Measurements from ENCODE around the gene ADD3. TPM values are rescaled to one million over a fixed set of nuclear protein-coding genes. Genes with fewer than 3 reads are reported as not detected.

Gene ADD3
- total and polyA plus RNA-seq, 4 donors: 15.4 to 55.9 (median 22.8) TPM

DNA sequence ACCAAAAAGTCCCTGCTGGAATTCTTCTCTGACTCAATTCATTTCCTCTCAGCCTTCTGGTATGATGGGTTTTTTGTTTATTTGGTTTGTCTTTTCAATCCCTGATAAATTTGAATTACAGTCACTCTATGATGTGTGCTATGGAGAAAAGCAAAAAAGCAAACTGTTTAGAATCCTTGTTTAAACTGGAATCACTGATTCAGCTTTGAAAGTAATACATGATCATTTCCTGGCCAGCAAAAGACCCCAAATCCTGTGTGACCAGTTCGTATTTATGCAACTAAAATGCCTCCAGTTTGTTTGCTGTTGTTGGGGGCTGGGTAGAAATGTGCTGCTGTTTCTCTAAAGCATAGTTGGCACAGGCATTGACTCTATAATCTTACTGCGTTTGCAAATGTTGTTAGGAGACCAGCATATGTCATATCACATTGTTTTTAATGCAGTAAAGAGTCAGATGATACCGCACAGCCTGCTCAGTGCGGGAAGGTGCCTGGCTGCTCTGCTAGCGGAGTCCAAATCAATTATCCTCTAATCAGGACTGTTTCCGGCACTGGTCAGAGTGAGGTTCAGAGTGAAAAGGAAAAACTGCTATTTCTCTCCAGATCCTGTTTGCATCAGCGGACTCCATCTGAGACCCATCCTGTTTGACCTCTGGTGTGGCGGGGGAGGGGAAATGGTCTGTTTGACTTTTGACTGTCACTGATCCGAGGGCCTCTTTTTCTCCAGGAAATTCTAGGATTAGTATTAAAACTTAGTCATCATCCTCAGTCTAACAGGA, 40.6 kb upstream of the ADD3 start:
- no peak for DNase-seq (ENCODE audit: low spot score)
- peaks cover 0 to 2% (median 0%) of the 10 kb centered on the region in 4 donors for H3K27me3 ChIP-seq (ENCODE audit: control insufficient read depth in 4 of 4, insufficient read depth in 4 of 4, low read length in 3 of 4)
- no peaks in the 10 kb centered on the region for H3K36me3 ChIP-seq (ENCODE audit: control insufficient read depth in 4 of 4, insufficient read depth in 3 of 4, low read depth in 1 of 4, low read length in 3 of 4)
- WGBS: 48% methylated on average over 9 of the region's 9 CpGs
- H3K9ac ChIP-seq (ENCODE audit: low read depth in 1 of 2, low read length in 2 of 2): no peak overlapping the region
- H3K27ac ChIP-seq (ENCODE audit: low read depth in 1 of 2, low read length in 2 of 2): peak overlapping the region; percentile 5 to 54
- H3K9me3 ChIP-seq (ENCODE audit: control insufficient read depth in 4 of 4, low read length in 3 of 4): no peaks in the 10 kb centered on the region
- H3K4me3 ChIP-seq (ENCODE audit: low read depth in 1 of 3, low read length in 3 of 3): no peak overlapping the region
- no peak for TF ChIP-seq JUND (IDR thresholded peaks at IDR 0.05)
- peak; percentile 30 for TF ChIP-seq SP1 (IDR thresholded peaks at IDR 0.05)
- TF ChIP-seq NR2F2 (IDR thresholded peaks at IDR 0.05): peak; percentile 88
- no peak for TF ChIP-seq FOXA1 (IDR thresholded peaks at IDR 0.05)
- no peak for TF ChIP-seq GABPA (IDR thresholded peaks at IDR 0.05 in 1 of 2, conservative IDR thresholded peaks at IDR 0.05 in 1 of 2)
- TF ChIP-seq, protein P1, sequence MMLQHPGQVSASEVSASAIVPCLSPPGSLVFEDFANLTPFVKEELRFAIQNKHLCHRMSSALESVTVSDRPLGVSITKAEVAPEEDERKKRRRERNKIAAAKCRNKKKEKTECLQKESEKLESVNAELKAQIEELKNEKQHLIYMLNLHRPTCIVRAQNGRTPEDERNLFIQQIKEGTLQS (IDR thresholded peaks at IDR 0.05): no peak
- no peak for TF ChIP-seq YY1 (IDR thresholded peaks at IDR 0.05)
- TF ChIP-seq RXRA (IDR thresholded peaks at IDR 0.05): peak; percentile 17 to 27
- TF ChIP-seq HNF4A (conservative IDR thresholded peaks at IDR 0.05): peak in 1 of 2 donors; percentile 16
- TF ChIP-seq, protein P2, sequence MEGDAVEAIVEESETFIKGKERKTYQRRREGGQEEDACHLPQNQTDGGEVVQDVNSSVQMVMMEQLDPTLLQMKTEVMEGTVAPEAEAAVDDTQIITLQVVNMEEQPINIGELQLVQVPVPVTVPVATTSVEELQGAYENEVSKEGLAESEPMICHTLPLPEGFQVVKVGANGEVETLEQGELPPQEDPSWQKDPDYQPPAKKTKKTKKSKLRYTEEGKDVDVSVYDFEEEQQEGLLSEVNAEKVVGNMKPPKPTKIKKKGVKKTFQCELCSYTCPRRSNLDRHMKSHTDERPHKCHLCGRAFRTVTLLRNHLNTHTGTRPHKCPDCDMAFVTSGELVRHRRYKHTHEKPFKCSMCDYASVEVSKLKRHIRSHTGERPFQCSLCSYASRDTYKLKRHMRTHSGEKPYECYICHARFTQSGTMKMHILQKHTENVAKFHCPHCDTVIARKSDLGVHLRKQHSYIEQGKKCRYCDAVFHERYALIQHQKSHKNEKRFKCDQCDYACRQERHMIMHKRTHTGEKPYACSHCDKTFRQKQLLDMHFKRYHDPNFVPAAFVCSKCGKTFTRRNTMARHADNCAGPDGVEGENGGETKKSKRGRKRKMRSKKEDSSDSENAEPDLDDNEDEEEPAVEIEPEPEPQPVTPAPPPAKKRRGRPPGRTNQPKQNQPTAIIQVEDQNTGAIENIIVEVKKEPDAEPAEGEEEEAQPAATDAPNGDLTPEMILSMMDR (IDR thresholded peaks at IDR 0.05; ENCODE audit: low read depth, low read length, missing input control): no peak
- peaks cover 0 to 19% (median 14%) of the 10 kb centered on the region in 4 donors for H3K4me1 ChIP-seq (ENCODE audit: control insufficient read depth in 4 of 4, insufficient read depth in 4 of 4, low read length in 3 of 4)

DNA sequence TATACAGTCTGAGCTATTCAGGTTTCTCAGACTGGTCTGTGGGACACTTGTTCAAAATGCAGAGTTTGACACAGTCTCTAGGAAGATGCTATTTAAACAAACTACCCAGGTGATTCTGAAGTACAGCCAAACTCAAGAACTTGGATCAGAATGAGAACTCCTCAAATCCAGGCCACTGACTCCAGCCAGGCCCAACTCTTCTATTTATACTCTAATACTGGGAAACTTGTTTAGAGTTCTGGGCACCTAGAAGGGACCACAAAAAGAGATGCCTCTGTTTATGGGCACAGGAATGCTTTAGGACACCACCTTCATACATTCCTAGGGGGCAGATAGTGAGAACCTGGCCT, 40.1 kb upstream of the ADD3 start:
- Histone ChIP-seq H3K4me3 (ENCODE audit: low read depth in 1 of 3, low read length in 3 of 3) (no peak overlapping the region), H3K36me3 (ENCODE audit: control insufficient read depth in 4 of 4, insufficient read depth in 3 of 4, low read depth in 1 of 4, low read length in 3 of 4) (no peaks in the 10 kb centered on the region), H3K4me1 (ENCODE audit: control insufficient read depth in 4 of 4, insufficient read depth in 4 of 4, low read length in 3 of 4) (peaks cover 0 to 24% (median 17%) of the 10 kb centered on the region in 4 donors), H3K9me3 (ENCODE audit: control insufficient read depth in 4 of 4, low read length in 3 of 4) (no peaks in the 10 kb centered on the region), H3K9ac (ENCODE audit: low read depth in 1 of 2, low read length in 2 of 2) (no peak overlapping the region), H3K27ac (ENCODE audit: low read depth in 1 of 2, low read length in 2 of 2) (peak overlapping the region; percentile 21 to 32), H3K27me3 (ENCODE audit: control insufficient read depth in 4 of 4, insufficient read depth in 4 of 4, low read length in 3 of 4) (peaks cover 0 to 2% (median 0%) of the 10 kb centered on the region in 4 donors)
- TF ChIP-seq EGR1 (IDR thresholded peaks at IDR 0.05; ENCODE audit: low read depth in 2 of 2) (no peak), FOXA1 (IDR thresholded peaks at IDR 0.05) (no peak), JUND (IDR thresholded peaks at IDR 0.05) (no peak), SP1 (IDR thresholded peaks at IDR 0.05) (no peak), NR2F2 (IDR thresholded peaks at IDR 0.05) (no peak)
- TF ChIP-seq, protein P1 (IDR thresholded peaks at IDR 0.05): no peak
- TF ChIP-seq, protein P3, sequence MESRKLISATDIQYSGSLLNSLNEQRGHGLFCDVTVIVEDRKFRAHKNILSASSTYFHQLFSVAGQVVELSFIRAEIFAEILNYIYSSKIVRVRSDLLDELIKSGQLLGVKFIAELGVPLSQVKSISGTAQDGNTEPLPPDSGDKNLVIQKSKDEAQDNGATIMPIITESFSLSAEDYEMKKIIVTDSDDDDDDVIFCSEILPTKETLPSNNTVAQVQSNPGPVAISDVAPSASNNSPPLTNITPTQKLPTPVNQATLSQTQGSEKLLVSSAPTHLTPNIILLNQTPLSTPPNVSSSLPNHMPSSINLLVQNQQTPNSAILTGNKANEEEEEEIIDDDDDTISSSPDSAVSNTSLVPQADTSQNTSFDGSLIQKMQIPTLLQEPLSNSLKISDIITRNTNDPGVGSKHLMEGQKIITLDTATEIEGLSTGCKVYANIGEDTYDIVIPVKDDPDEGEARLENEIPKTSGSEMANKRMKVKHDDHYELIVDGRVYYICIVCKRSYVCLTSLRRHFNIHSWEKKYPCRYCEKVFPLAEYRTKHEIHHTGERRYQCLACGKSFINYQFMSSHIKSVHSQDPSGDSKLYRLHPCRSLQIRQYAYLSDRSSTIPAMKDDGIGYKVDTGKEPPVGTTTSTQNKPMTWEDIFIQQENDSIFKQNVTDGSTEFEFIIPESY (IDR thresholded peaks at IDR 0.05): no peak
- TF ChIP-seq, protein P4, sequence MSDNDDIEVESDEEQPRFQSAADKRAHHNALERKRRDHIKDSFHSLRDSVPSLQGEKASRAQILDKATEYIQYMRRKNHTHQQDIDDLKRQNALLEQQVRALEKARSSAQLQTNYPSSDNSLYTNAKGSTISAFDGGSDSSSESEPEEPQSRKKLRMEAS (IDR thresholded peaks at IDR 0.05): no peak
- TF ChIP-seq, protein P5, sequence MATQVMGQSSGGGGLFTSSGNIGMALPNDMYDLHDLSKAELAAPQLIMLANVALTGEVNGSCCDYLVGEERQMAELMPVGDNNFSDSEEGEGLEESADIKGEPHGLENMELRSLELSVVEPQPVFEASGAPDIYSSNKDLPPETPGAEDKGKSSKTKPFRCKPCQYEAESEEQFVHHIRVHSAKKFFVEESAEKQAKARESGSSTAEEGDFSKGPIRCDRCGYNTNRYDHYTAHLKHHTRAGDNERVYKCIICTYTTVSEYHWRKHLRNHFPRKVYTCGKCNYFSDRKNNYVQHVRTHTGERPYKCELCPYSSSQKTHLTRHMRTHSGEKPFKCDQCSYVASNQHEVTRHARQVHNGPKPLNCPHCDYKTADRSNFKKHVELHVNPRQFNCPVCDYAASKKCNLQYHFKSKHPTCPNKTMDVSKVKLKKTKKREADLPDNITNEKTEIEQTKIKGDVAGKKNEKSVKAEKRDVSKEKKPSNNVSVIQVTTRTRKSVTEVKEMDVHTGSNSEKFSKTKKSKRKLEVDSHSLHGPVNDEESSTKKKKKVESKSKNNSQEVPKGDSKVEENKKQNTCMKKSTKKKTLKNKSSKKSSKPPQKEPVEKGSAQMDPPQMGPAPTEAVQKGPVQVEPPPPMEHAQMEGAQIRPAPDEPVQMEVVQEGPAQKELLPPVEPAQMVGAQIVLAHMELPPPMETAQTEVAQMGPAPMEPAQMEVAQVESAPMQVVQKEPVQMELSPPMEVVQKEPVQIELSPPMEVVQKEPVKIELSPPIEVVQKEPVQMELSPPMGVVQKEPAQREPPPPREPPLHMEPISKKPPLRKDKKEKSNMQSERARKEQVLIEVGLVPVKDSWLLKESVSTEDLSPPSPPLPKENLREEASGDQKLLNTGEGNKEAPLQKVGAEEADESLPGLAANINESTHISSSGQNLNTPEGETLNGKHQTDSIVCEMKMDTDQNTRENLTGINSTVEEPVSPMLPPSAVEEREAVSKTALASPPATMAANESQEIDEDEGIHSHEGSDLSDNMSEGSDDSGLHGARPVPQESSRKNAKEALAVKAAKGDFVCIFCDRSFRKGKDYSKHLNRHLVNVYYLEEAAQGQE (IDR thresholded peaks at IDR 0.05): no peak
- no peak for DNase-seq (ENCODE audit: low spot score)
